Measurements from ENCODE around the gene LIMK1. TPM values are rescaled to one million over a fixed set of nuclear protein-coding genes. Genes with fewer than 3 reads are reported as not detected.

Gene LIMK1
- total RNA-seq, 1 experiment from 2014 or later, result 31.4 TPM

GRCh38 chr7:74051193-74051592 is 32.4 kb upstream of the LIMK1 start:
- no peaks in the 10 kb centered on the region for H3K36me3 Mint-ChIP-seq (ENCODE audit: insufficient read depth, unreplicated experiment)
- no peaks in the 10 kb centered on the region for H3K36me3 ChIP-seq (ENCODE audit: control insufficient read depth, insufficient read depth, low read length)
- no peaks in the 10 kb centered on the region for H3K4me1 ChIP-seq
- no peaks in the 10 kb centered on the region for H3K9me3 ChIP-seq
- DNase-seq, result no peak
- no peak overlapping the region for H3K4me3 Mint-ChIP-seq (ENCODE audit: unreplicated experiment)
- BruUV-seq (replicated peaks), result no TSS peak
- no peaks in the 10 kb centered on the region for H3K9me3 Mint-ChIP-seq (ENCODE audit: unreplicated experiment)
- CTCF ChIA-PET, result interaction anchor here (1.0 to 1.6 kb wide), 4 partner anchors 132 to 350 kb away, joined by 3 to 12 read pairs (median 5); no protein-coding TSS in a partner anchor
- no peaks in the 10 kb centered on the region for H3K4me1 Mint-ChIP-seq (ENCODE audit: low read depth, unreplicated experiment)
- intact Hi-C loops (cut with micrococcal nuclease; ENCODE audit: unreplicated experiment), result loop anchor here (2.0 to 5.0 kb wide), 3 partner anchors 131 to 341 kb away; no protein-coding TSS in a partner anchor
- H3K27me3 Mint-ChIP-seq (ENCODE audit: insufficient read depth, unreplicated experiment), result peaks cover 17% of the 10 kb centered on the region
- TF ChIP-seq, protein P1, sequence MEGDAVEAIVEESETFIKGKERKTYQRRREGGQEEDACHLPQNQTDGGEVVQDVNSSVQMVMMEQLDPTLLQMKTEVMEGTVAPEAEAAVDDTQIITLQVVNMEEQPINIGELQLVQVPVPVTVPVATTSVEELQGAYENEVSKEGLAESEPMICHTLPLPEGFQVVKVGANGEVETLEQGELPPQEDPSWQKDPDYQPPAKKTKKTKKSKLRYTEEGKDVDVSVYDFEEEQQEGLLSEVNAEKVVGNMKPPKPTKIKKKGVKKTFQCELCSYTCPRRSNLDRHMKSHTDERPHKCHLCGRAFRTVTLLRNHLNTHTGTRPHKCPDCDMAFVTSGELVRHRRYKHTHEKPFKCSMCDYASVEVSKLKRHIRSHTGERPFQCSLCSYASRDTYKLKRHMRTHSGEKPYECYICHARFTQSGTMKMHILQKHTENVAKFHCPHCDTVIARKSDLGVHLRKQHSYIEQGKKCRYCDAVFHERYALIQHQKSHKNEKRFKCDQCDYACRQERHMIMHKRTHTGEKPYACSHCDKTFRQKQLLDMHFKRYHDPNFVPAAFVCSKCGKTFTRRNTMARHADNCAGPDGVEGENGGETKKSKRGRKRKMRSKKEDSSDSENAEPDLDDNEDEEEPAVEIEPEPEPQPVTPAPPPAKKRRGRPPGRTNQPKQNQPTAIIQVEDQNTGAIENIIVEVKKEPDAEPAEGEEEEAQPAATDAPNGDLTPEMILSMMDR (IDR thresholded peaks at IDR 0.05; ENCODE audit: insufficient read depth in 1 of 2, low read depth in 1 of 2, low read length in 1 of 2, severe bottlenecking in 1 of 2, unreplicated experiment in 1 of 2), result no peak
- H3K27ac Mint-ChIP-seq (ENCODE audit: unreplicated experiment), result no peak overlapping the region
- POLR2A ChIA-PET, result no interaction called here
- no peaks in the 10 kb centered on the region for H3K27me3 ChIP-seq (replicated peaks; ENCODE audit: control insufficient read depth, insufficient read depth, low read length)
- H3K4me3 ChIP-seq (ENCODE audit: low read depth, low read length), result no peak overlapping the region

- H3K9me3 Mint-ChIP-seq (ENCODE audit: unreplicated experiment), result no peaks in the 10 kb centered on the region
- H3K4me1 Mint-ChIP-seq (ENCODE audit: low read depth, unreplicated experiment), result no peaks in the 10 kb centered on the region
- Histone ChIP-seq H3K36me3 (ENCODE audit: control insufficient read depth, insufficient read depth, low read length) (no peaks in the 10 kb centered on the region), H3K27me3 (replicated peaks; ENCODE audit: control insufficient read depth, insufficient read depth, low read length) (no peaks in the 10 kb centered on the region), H3K4me1 (no peaks in the 10 kb centered on the region), H3K9me3 (no peaks in the 10 kb centered on the region), H3K4me3 (ENCODE audit: low read depth, low read length) (no peak overlapping the region)
- H3K27me3 Mint-ChIP-seq (ENCODE audit: insufficient read depth, unreplicated experiment), result peaks cover 17% of the 10 kb centered on the region
- intact Hi-C loops (cut with micrococcal nuclease; ENCODE audit: unreplicated experiment), result loop anchor here (2.0 to 5.0 kb wide), 3 partner anchors 130 to 340 kb away; no protein-coding TSS in a partner anchor
- ChIA-PET CTCF (interaction anchor here (0.6 to 1.6 kb wide), 7 partner anchors 13 to 349 kb away, joined by 3 to 12 read pairs (median 4); partner anchors contain the start of gene LIMK1), POLR2A (no interaction called here)
- H3K36me3 Mint-ChIP-seq (ENCODE audit: insufficient read depth, unreplicated experiment), result no peaks in the 10 kb centered on the region
- no peak overlapping the region for H3K4me3 Mint-ChIP-seq (ENCODE audit: unreplicated experiment)
- DNase-seq, result peak; percentile 80 to 84
- no TSS peak for BruUV-seq (replicated peaks)
- TF ChIP-seq, protein P1 (IDR thresholded peaks at IDR 0.05; ENCODE audit: insufficient read depth in 1 of 2, low read depth in 1 of 2, low read length in 1 of 2, severe bottlenecking in 1 of 2, unreplicated experiment in 1 of 2), result peak; percentile 76 to 78
- H3K27ac Mint-ChIP-seq (ENCODE audit: unreplicated experiment), result no peak overlapping the region
Measured at GRCh38 chr7:74051629-74052410, 31.8 kb upstream of the LIMK1 start.

GRCh38 chr7:74052628-74053027 is 31.0 kb upstream of the LIMK1 start:
- Mint-ChIP-seq H3K36me3 (ENCODE audit: insufficient read depth, unreplicated experiment) (no peaks in the 10 kb centered on the region), H3K27me3 (ENCODE audit: insufficient read depth, unreplicated experiment) (peaks cover 17% of the 10 kb centered on the region), H3K4me3 (ENCODE audit: unreplicated experiment) (no peak overlapping the region), H3K27ac (ENCODE audit: unreplicated experiment) (no peak overlapping the region), H3K9me3 (ENCODE audit: unreplicated experiment) (no peaks in the 10 kb centered on the region), H3K4me1 (ENCODE audit: low read depth, unreplicated experiment) (no peaks in the 10 kb centered on the region)
- TF ChIP-seq, protein P1 (IDR thresholded peaks at IDR 0.05; ENCODE audit: insufficient read depth in 1 of 2, low read depth in 1 of 2, low read length in 1 of 2, severe bottlenecking in 1 of 2, unreplicated experiment in 1 of 2), result no peak
- no peaks in the 10 kb centered on the region for H3K27me3 ChIP-seq (replicated peaks; ENCODE audit: control insufficient read depth, insufficient read depth, low read length)
- ChIA-PET CTCF (interaction anchor here (0.6 to 1.6 kb wide), 4 partner anchors 12 to 348 kb away, joined by 3 to 7 read pairs (median 4); no protein-coding TSS in a partner anchor), POLR2A (no interaction called here)
- intact Hi-C loops (cut with micrococcal nuclease; ENCODE audit: unreplicated experiment), result loop anchor here (5.0 kb wide), 2 partner anchors 130 to 340 kb away; no protein-coding TSS in a partner anchor
- no peaks in the 10 kb centered on the region for H3K9me3 ChIP-seq
- no TSS peak for BruUV-seq (replicated peaks)
- DNase-seq, result no peak
- no peaks in the 10 kb centered on the region for H3K36me3 ChIP-seq (ENCODE audit: control insufficient read depth, insufficient read depth, low read length)
- no peak overlapping the region for H3K4me3 ChIP-seq (ENCODE audit: low read depth, low read length)
- H3K4me1 ChIP-seq, result no peaks in the 10 kb centered on the region

Measured in Caco-2 (cell line).